ENCODE results near the gene UGGT1.

DNA sequence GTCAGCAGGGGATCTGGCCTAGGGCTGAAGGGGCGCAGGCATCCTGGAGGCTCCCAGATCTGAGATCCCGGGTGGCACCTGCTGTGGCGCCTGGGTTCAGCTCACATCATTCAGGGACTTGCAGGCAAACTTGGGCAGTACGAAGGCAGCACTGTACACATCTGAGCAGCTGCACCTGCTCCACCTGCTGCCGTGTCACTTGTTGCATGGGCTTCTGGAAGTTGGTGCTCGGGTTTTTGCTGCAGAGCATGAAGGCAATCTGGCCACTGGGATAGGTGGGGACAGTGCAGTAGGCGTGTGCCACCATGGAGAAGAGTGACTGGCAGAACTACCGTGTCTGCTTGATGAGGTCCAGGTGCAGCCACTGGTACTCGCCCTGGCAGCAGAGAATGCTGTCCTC lies 48.6 kb downstream of the UGGT1 start:
- TF ChIP-seq, protein P1, sequence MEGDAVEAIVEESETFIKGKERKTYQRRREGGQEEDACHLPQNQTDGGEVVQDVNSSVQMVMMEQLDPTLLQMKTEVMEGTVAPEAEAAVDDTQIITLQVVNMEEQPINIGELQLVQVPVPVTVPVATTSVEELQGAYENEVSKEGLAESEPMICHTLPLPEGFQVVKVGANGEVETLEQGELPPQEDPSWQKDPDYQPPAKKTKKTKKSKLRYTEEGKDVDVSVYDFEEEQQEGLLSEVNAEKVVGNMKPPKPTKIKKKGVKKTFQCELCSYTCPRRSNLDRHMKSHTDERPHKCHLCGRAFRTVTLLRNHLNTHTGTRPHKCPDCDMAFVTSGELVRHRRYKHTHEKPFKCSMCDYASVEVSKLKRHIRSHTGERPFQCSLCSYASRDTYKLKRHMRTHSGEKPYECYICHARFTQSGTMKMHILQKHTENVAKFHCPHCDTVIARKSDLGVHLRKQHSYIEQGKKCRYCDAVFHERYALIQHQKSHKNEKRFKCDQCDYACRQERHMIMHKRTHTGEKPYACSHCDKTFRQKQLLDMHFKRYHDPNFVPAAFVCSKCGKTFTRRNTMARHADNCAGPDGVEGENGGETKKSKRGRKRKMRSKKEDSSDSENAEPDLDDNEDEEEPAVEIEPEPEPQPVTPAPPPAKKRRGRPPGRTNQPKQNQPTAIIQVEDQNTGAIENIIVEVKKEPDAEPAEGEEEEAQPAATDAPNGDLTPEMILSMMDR (IDR thresholded peaks at IDR 0.05), result no peak
- no peak for TF ChIP-seq POLR2A (IDR thresholded peaks at IDR 0.05)

All from lower leg skin (tissue), 3 donors.